Activated naive CD8-positive, alpha-beta T cell (primary cell): Measurements from ENCODE around the gene RAD51B.
"Not testable (repeated sequence)": the region's sequence is repeated elsewhere in the genome, so short reads cannot be mapped to it uniquely, and the experiment has no call there.

Experiments used
- H3K27ac Mint-ChIP-seq: one replicate; pipeline ENCODE4 v1.8.0; 2021; ENCODE audit warnings: mixed read lengths
- H3K27me3 Mint-ChIP-seq: one replicate; pipeline ENCODE4 v1.8.0; 2021; ENCODE audit warnings: mixed read lengths
- H3K36me3 Mint-ChIP-seq: one replicate; pipeline ENCODE4 v1.8.0; 2021; ENCODE audit warnings: mixed read lengths
- H3K4me1 Mint-ChIP-seq: one replicate; pipeline ENCODE4 v1.8.0; 2021; ENCODE audit warnings: low read depth, mixed read lengths
- H3K4me3 Mint-ChIP-seq: one replicate; pipeline ENCODE4 v1.8.0; 2021; ENCODE audit warnings: mild to moderate bottlenecking, mixed read lengths
- H3K9me3 Mint-ChIP-seq: one replicate; pipeline ENCODE4 v1.8.0; 2021; ENCODE audit warnings: low read depth, mixed read lengths

Gene RAD51B

DNA sequence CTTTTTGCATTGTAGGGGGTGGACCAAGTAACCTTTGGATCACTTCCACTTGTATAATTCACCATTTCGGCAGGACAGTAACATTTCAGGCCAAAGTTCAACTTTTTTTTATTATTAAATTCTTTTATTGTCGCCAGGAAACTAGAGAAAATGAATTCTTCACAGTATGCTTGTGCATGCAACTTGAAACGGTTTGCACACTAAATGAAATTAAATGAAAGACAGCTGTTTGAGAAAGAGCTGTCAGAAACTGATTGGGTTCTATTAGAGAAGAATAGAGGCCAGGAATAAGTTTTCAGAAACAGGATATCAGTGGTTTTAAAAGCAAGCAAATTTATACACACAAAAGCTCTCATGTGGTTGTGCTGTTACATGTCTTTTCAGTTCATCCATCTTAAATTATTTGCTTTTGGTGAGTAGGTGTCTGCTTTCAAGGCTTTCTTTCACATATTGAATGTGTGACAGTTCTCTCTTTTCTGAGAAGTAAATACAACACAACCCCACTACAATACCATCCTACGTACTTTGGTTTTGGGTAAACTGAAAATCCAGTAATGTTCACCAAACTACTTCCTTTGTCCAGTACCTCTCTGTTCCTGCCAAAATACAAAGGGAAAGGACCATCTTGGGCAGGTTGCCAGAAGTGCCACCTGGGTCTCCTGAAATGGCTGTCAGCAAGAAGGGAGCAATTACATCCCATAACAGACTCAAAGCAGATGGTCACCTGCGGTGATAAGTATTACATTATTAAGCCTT, 291.7 kb downstream of the RAD51B start:
- Mint-ChIP-seq H3K36me3 (no peaks in the 10 kb centered on the region), H3K27ac (no peak overlapping the region), H3K4me3 (no peak overlapping the region), H3K27me3 (no peaks in the 10 kb centered on the region), H3K9me3 (no peaks in the 10 kb centered on the region), H3K4me1 (peaks cover 17% of the 10 kb centered on the region)

DNA sequence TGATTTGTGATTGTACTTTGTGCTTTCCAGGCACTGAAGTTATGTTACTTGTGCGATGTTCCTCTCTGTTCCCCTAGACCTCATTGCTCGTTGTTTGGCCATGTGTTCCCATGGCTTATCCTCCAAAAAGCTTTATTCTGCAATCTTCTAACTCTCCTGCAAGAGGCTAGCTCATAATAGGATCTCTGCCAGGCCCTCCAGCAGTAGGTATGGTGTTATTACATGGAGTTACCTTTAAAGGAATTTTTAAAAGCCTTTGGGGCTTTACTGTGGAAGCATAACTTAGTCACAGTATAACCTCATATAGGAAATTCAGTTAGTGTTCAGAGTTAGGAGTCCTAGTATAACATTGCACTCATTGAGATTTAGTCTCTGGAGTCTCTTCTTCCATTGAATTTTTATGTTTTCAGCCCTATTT, 292.3 kb downstream of the RAD51B start:
- Mint-ChIP-seq H3K27me3 (no peaks in the 10 kb centered on the region), H3K4me3 (no peak overlapping the region), H3K36me3 (no peaks in the 10 kb centered on the region), H3K27ac (no peak overlapping the region), H3K9me3 (no peaks in the 10 kb centered on the region), H3K4me1 (peaks cover 17% of the 10 kb centered on the region)

DNA sequence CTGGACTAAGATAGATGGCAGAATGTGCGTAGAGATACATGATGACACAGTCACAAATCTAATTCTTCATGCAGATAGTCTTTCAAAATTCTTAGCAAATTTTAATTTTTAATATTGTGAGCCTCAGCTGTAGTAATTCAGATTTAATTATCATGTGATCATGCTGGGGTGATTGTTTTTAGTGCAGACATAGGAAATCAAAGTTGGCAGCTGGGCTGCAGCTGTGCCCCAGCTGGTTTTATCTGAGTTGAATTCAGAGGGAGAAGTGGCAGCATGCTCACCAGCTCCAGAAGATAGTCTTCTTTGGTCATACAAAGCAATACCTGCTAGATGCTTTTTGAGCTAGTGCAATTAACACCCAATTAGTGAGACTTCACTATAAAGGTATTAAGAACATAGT, 292.9 kb downstream of the RAD51B start:
- Mint-ChIP-seq H3K27me3 (no peaks in the 10 kb centered on the region), H3K36me3 (no peaks in the 10 kb centered on the region), H3K9me3 (no peaks in the 10 kb centered on the region), H3K4me1 (peaks cover 17% of the 10 kb centered on the region), H3K4me3 (no peak overlapping the region), H3K27ac (no peak overlapping the region)

DNA sequence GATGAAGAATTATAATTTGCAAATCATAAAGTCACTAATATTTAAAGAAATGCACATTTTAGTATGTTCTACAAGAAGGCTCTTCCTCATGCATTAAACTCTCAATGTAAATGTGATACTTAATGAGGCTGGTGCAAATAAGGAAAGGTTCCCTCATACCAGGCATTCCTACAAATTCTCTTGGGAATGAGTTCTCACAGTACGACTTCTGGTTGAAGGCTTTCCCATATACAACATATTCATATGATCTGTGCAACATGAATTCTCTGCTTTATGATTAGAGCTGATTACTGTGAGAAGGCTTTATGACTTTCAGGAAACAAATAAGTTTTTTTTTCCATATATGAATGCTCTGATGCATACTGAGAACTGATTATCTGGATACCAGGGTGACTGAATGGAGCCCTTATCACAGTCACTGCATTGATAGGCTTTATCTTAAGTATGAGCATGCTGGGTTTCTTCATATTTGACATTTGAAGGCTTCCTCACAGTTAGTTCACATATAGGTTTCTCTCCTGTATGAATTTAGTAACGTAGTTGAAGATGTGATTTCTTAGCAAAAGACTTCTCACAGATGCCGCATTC, 293.9 kb downstream of the RAD51B start:
- no peaks in the 10 kb centered on the region for H3K9me3 Mint-ChIP-seq
- H3K27ac Mint-ChIP-seq = no peak overlapping the region
- H3K4me3 Mint-ChIP-seq = no peak overlapping the region
- no peaks in the 10 kb centered on the region for H3K27me3 Mint-ChIP-seq
- H3K4me1 Mint-ChIP-seq = peaks cover 17% of the 10 kb centered on the region
- H3K36me3 Mint-ChIP-seq = peaks cover 2% of the 10 kb centered on the region

DNA sequence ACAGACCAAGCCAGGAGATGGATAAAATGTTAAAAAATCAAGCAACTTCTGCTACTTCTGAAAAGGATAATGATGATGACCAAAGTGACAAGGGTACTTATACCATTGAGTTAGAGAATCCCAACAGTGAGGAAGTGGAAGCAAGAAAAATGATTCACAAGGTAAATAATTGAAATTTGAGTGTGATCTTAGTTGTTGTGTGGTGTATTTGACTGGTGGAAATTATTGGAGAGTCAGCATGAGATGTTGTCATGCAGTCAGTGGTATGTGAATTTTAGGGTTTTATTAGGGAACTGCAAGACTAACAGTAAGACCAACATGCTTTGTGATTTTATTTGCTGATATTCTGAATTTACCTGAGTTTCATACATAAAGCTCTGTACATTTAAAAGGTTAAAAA, 296.4 kb downstream of the RAD51B start:
- not testable (repeated sequence) for H3K27me3 Mint-ChIP-seq, H3K9me3 Mint-ChIP-seq, H3K4me3 Mint-ChIP-seq, H3K27ac Mint-ChIP-seq, H3K4me1 Mint-ChIP-seq
- peaks cover 11% of the 10 kb centered on the region for H3K36me3 Mint-ChIP-seq

DNA sequence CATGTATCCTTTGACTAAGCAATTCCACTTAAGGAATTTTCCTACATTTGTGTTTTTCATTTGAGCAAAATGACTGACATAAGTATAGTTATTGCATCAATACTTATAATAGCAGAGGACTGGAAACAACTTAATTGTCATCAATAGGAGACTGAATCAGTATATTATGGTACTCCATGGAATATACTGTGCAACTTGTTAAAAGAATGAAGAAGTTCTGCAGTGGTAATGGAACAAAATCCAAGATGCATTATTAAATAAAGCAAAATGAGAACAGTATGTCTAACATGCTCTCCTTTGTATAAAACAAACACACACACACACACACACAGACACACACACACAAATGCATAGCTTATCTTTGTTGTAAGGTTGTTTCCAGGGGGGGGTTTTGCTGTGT, 303.1 kb downstream of the RAD51B start:
- H3K4me1 Mint-ChIP-seq = no peaks in the 10 kb centered on the region
- H3K27ac Mint-ChIP-seq = no peak overlapping the region
- peaks cover 17% of the 10 kb centered on the region for H3K36me3 Mint-ChIP-seq
- peaks cover 6% of the 10 kb centered on the region for H3K9me3 Mint-ChIP-seq
- H3K27me3 Mint-ChIP-seq = no peaks in the 10 kb centered on the region
- H3K4me3 Mint-ChIP-seq = no peak overlapping the region

DNA sequence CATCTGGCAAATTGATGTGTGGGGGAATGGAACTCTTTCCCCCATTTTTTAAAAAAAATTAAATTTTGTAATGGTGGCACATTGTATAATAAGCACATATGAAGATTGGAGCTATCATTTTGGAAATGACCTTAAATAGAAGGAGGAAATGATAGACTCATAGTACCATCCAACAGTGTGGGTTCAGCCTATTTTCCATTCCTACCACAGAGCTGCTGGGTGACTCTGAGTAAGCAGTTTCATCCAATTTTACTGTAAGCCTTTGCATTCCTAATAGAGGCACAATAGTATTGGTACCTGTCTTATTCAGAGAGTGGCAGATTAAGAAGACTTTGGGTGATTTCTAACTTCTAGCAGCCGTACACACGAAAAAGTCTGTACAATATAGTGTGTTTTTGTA, 304.5 kb downstream of the RAD51B start:
- Mint-ChIP-seq H3K36me3 (peaks cover 10% of the 10 kb centered on the region), H3K9me3 (peaks cover 6% of the 10 kb centered on the region), H3K4me1 (no peaks in the 10 kb centered on the region), H3K27ac (no peak overlapping the region), H3K27me3 (no peaks in the 10 kb centered on the region), H3K4me3 (no peak overlapping the region)

DNA sequence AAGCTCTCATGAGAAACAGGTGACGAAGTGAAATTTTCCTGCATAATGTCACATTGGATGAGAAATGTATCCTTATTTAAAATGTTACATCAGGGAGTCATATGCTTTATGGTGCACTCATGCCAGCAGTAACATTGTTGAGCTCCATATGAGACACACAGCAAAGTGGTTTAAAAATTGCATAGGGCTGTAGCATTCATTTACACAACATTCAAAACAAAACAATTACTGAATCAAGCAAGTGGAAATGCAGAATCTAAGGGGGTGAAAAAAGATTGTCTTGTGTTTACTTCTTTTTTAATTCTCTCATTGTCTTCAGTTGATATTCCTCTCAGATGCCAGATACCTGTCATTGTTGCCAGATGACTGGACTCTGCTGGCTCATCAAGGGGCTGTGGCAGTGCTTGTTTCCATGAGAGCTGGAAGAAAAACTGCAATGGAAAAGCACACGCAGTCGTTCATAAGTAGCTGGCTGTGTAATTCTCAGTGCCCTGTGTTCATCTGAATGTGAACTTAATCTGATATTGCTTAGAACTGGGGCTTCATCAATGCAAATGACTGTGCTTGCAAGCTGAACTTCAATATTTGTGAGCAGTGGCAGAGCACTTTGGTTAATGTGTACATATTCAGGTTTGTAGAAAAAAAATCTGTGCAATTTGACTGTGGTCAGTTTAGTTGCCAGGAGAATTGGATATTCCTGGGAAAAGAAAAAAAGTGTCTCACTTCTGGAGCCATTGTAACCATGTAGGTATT, 305.6 kb downstream of the RAD51B start:
- H3K36me3 Mint-ChIP-seq = peaks cover 10% of the 10 kb centered on the region
- no peak overlapping the region for H3K27ac Mint-ChIP-seq

DNA sequence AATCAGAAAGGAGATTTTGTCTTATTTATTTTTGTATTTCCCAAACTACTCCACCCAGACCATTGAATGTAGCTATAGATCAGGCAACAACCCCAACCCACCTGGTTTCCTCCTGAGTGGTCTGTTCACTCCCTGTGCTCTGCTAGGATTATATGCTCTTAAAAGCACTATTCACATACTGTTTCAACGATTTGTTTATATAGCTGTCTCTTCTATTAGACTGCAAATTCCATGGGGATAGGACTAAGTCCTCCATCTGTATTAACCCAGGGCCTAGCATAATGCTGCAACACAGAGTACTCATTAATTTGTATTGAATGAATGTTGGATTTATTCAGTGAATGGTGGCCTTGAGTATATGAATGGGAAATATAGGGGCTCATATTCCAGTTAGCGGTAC, 307.6 kb downstream of the RAD51B start:
- Mint-ChIP-seq H3K4me1 (no peaks in the 10 kb centered on the region), H3K4me3 (no peak overlapping the region), H3K9me3 (no peaks in the 10 kb centered on the region), H3K36me3 (peaks cover 4% of the 10 kb centered on the region), H3K27ac (no peak overlapping the region), H3K27me3 (no peaks in the 10 kb centered on the region)

More for the DNA sequence above, 305.6 kb downstream of the RAD51B start:
- Mint-ChIP-seq H3K4me3 (no peak overlapping the region), H3K4me1 (no peaks in the 10 kb centered on the region), H3K27me3 (no peaks in the 10 kb centered on the region), H3K9me3 (peaks cover 6% of the 10 kb centered on the region)

DNA sequence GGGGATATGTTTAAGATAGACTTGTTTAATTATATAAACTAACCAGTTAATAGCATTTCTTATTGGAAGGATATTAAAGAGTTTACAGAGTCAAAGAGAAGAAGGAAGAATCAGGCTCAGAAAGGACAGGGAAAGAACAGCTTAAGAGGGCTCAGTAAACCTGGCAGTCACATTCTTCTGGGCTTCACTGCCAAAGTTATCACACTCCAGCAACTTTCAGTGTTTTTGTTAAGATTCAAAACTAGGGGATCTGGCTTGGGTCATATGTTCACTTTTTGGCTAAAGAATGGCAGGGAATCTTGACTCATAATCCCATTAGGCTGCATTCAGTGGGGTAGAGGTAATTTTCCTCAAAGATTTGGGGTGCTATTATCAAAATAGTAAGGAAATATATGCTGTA, 312.3 kb downstream of the RAD51B start:
- no peak overlapping the region for H3K4me3 Mint-ChIP-seq
- no peaks in the 10 kb centered on the region for H3K9me3 Mint-ChIP-seq
- no peaks in the 10 kb centered on the region for H3K4me1 Mint-ChIP-seq
- no peak overlapping the region for H3K27ac Mint-ChIP-seq
- no peaks in the 10 kb centered on the region for H3K27me3 Mint-ChIP-seq
- peaks cover 7% of the 10 kb centered on the region for H3K36me3 Mint-ChIP-seq

DNA sequence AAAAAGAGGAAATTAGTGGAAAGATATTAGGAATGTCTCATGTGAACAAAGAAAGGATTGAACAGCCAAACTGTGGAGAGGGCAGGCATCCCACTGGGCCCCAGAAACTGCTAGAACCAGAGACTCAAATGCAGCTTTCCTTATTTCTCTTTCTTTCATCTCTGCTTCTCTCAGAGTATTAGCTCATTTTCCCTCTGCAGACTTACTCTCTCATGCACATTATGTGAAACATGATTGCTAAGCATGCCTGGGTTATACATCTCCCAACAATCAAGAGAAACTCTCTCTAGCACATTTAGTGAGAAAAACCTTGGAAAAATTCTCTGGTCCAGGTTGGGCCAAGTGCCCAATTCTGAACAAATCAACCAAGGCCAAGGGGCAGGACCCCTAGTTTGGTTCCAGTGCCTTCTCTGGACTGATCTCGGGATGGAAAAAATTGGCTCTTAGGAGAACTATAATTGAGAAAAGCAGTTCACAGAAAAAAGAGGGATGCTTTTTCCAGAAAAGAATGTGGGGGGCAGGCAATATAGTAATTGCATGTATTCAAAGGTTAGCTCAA, 313.1 kb downstream of the RAD51B start:
- Mint-ChIP-seq H3K4me1 (no peaks in the 10 kb centered on the region), H3K27ac (no peak overlapping the region), H3K27me3 (no peaks in the 10 kb centered on the region), H3K4me3 (no peak overlapping the region), H3K9me3 (no peaks in the 10 kb centered on the region), H3K36me3 (peaks cover 6% of the 10 kb centered on the region)

DNA sequence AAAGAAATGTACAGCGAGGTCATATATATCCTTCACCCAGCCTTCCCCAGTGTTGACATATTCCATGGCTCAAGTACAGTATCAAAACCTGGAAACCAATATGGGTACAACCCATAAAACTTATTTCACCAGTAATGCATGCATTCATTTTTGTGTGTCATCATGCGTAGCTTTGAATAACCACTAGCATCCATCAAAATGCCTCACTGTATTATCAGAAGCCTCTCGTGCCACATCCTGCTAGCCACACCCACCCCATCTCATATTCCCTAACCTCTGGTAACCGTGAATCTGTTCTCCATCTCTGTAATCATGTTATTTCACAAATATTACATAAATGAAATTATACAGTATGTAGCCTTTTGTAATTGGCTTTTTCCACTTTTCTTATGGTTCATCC, 314.3 kb downstream of the RAD51B start:
- Mint-ChIP-seq H3K27ac (no peak overlapping the region), H3K9me3 (no peaks in the 10 kb centered on the region), H3K36me3 (peaks cover 4% of the 10 kb centered on the region), H3K4me3 (no peak overlapping the region), H3K27me3 (no peaks in the 10 kb centered on the region), H3K4me1 (no peaks in the 10 kb centered on the region)

DNA sequence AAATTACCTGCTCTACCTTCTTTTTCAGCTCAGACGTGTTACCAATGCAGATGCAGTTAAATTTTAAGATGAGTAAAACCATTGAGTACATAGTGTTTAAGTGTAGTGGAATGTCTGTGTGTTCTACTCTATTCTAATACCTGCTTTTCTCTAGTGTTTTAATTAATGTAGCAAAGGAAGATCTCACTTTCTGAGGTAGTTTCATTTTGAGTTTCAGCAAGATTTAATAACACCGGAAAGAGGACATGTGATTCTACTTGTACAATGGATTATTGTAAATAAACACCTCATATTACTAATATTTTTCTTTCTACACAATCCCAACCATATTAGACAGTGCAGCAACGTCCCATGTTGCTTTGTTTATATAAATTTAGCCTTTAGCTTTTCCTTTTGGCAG, 315.4 kb downstream of the RAD51B start:
- no peaks in the 10 kb centered on the region for H3K9me3 Mint-ChIP-seq
- H3K36me3 Mint-ChIP-seq = peaks cover 4% of the 10 kb centered on the region
- no peak overlapping the region for H3K4me3 Mint-ChIP-seq
- H3K4me1 Mint-ChIP-seq = no peaks in the 10 kb centered on the region
- H3K27ac Mint-ChIP-seq = no peak overlapping the region
- no peaks in the 10 kb centered on the region for H3K27me3 Mint-ChIP-seq

DNA sequence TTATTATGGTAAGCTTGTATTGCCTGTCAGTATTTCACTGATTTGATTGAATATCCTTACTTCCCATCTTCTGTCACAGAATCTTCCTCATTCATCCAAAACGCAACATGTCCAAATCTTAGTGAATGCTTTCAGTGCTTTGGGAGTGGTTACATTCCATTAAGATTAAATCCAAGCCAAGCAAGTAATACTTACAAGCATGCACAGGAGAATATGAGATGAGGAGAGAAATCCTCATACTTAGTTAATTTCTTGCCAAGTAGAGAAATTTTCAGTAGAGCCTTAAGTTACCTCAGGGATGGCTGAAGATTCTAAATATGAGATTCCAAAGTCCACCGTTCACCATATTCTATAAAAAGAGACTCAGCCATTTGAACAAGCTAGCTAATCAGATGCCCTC, 316.0 kb downstream of the RAD51B start:
- no peaks in the 10 kb centered on the region for H3K4me1 Mint-ChIP-seq
- no peak overlapping the region for H3K4me3 Mint-ChIP-seq
- H3K9me3 Mint-ChIP-seq = no peaks in the 10 kb centered on the region
- no peaks in the 10 kb centered on the region for H3K27me3 Mint-ChIP-seq
- H3K27ac Mint-ChIP-seq = no peak overlapping the region
- H3K36me3 Mint-ChIP-seq = peaks cover 4% of the 10 kb centered on the region
